HG03103 (cell line): ENCODE measurements around the gene CEP192.

Experiments
- ATAC-seq: cut with Tn5 transposase; IDR thresholded peaks from one replicate; pipeline ENCODE4 v1.9.1; 2021; ENCODE audit warnings: low read depth; ENCODE audit not compliant: unreplicated experiment

Gene CEP192

DNA sequence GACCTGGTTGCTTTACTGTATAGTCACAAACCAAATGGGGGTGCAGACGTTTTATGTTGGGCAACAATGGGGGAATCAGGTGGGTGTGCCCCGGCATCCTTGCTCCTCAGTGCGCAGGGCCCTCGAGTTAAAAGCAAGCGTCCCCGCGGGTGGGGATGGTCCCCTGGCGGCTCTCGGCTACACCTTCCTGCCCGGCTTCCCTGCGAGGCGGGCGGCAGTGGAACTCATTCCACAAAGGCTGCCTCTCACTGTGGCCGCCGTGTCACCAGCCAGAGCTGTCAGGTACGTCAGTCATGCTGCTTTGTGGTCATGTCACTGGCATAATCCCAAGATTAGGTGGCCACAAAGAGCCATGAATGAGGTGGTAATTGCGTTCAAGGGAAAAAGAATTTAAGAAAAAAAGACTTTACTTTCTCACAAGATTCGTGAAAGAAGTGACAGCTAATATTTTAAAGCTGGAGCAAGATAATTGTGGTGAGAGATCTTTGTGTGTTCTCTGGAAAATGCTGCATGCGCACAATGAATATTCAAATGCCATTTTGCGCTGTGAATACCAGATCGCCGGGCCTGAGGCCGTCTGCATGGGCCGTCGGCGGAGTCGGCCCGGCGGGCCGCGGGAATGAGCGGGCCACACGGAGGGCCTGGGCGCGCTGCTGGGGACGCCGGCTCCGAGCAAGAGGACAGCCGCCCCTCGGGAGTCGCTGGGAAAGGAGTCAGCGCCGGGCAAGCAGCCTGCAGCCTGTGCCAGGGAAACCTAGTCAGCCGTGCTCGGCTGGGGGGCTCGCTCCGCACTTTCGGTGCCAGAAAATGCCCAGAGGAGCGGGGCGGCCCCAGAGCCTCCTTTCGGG, 145.1 kb downstream of the CEP192 start:
- ATAC-seq, result no peak

GRCh38 chr18:13136904-13137669, 145.9 kb downstream of the CEP192 start:
- no peak for ATAC-seq

DNA sequence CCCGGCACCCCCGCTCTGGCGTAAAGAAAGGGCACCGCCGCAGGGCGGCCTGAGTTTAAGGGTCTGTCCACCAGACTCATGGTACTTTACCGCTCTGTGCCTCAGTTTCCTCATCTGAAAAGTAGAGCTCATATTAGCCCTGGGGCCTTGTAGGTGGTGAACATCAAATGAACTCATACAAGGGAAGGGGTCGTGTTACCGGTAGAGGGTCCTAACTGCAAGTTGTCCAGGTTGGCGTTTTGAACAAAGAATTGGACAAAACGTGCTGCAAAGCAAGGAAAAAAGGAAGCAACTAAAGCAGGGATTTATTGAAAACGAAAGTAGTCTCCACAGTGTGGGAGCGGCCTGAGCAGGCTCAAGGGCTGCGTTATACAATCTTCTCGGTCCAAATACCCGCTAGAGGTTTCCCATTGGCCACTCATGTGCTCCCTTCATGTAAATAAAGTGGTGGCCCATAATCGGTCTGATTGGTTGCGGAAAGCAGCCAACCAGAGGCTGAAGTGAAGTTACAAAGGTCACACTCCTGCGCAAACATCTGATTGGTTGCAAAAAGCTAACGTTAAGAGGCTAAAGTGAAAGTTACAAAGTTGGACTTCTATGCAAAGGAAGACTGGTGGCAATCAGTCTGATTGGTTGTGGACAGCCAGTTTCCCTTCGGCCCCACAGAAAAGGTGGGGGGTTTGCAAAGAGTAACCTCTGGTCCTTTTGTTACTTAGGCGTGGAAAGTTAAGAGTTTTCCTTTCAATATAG, 146.7 kb downstream of the CEP192 start:
- no peak for ATAC-seq

- ATAC-seq, result no peak
Observed at GRCh38 chr18:13138420-13139139, 147.4 kb downstream of the CEP192 start.

- no peak for ATAC-seq
Observed at GRCh38 chr18:13139885-13140450, 148.8 kb downstream of the CEP192 start.

DNA sequence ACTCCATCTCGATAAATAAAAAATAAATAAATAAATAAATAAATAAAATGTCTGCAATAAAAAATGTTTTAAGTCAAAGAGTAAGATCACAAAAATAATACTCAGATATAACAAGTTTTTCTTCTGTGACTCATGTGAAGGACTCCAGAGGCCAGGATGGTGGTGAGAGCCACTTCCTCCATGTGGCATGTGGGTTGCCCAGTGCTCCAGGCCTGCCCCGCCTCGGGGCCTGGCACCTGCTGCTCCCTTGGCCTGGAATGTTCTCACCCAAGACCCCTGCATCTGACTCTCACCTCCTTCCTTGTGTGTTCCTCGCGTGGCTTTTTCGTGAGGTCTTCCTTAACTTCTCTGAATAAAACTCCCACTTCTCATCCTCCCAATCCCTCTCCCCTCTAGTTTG, 150.0 kb downstream of the CEP192 start:
- no peak for ATAC-seq

GRCh38 chr18:13145636-13146190, 154.6 kb downstream of the CEP192 start:
- no peak for ATAC-seq

- ATAC-seq, result no peak
Observed at GRCh38 chr18:13147130-13147529, 156.0 kb downstream of the CEP192 start.

GRCh38 chr18:13151656-13152055, 160.5 kb downstream of the CEP192 start:
- ATAC-seq, result no peak

- no peak for ATAC-seq
Observed at GRCh38 chr18:13158428-13158827, 167.3 kb downstream of the CEP192 start.

DNA sequence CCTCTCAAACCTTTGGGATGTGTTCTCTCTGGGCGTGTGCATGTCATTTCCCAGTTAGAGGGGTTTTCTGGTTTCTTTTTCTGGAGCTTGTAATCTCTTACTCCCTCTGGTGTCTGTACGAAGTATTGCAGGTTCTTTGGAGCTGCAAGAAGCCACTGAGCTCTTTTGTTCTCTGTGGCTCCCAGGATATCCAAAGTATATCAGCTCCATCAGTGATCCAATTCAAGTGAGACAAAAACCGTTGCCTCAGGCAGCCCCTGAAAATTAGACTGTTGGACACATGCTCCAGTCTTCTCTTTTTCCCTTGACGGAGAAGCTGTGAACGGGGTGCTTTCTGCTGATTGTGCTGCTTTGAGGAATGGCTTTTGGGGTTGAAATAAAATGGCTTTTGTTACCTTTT, 168.4 kb downstream of the CEP192 start:
- ATAC-seq, result no peak

DNA sequence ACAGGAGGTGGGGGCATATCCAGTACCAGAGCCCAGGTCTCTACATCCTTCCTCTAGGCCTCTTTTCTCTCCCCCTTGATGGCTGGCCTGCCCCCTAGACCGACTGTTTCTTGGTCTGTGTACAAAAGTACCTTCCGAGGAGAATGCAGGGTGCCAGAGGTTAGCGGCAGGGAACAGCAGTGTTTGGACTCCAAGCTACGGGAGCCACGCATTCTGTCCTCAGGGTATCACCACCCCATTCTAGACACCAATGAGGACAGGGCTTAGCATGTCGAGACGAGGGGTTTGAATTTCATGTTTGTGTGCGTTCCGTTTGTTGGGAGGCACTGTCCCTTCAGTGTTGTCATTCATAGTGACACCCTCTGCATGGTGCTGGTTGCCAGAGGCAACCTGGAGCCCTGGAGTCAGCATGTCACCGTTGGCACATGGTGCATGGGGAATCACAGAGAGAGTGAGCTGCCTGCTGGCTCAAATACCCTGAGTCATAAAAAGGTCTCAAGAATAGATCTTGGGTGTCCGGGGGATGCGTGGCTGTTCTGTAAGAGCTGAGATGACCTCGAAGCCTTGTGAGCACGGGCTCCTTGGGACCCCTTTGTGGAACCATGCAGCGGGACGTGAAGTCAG, 170.2 kb downstream of the CEP192 start:
- ATAC-seq, result no peak

GRCh38 chr18:13163167-13163927, 172.2 kb downstream of the CEP192 start:
- ATAC-seq, result no peak

DNA sequence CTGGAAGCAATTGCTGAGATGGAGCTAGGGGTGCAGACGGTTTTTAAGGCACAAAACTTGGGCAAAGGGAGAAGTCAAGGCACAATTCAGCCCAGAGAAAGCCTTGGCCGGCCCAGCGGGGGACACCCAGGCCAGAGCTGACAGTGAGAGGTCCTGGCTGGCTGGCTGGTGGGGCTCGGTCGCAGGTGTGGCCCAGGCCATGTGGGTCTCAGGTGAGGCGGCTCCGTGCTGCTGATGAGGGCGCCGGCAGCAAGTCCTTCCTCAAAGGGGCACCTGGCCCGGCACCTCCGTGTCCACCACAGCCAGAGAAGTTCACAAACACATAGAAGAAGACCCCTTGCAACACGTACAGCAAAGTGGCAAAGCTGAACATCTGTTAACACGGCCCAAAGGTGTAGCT, 173.2 kb downstream of the CEP192 start:
- no peak for ATAC-seq

DNA sequence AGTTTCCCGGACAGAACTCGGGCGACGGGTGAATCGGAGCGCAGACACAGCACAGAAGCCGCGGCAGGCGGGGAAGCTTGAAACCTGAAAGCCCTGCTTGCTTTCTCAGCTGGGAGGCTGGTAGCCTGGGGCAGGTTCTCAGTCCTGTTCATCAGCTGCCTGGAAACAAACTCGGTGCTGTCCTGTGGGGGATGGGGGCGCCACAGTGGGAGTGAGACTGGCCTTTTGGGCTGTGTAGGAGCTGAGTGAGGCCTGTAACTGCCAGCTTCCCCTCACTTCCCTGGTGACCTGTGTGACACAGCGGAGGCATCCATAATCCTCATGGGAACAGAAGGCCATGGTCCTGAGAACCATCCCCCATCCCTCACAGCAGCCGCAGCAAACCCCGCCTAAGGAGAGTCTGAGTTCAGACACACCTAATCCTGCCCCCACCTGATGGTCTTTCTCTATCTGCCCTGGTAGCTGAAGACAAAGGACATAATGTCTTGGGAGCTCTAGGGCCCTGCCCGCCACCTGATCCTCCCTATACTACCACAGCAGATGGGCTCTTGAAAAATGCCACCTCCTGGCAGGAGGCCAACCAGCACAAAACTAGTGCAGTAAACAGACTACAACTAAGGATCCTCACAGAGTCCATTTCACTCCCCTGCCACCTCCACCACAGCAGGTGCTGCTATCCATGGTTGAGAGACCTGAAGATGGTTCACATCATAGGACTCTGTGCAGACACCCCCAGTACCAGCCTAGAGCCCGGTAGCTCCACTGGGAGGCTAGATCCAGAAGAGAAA, 174.7 kb downstream of the CEP192 start:
- no peak for ATAC-seq

DNA sequence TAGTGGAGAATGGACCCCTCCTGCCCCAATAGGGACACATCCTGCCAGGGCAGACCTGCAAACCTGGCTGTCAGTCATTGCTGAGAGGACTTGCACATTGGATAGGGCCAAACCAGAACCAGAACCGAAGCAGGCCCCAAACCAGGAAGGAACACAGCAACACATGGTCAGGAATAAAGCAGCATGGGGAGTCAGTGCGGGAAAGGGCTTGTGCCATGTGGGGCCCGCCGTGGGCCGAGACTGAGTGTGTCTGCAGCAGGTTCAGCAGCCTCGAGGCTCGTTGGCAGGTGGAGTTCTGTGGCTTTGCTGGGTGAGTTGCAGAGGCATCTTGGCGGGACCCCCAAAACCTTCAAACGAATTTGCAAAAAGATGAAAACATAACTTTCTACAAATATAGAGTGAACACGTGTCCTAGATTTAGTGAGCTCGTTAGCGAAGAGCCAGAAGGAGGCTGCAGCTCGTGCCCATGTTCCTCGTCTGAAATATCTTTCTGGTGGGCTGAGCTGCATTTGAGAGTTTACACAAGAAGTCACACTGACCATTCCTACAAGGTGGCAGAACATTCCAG, 182.5 kb downstream of the CEP192 start:
- no peak for ATAC-seq
